ENCODE results near the gene OXCT1.
"Not testable (repeated sequence)": the region's sequence is repeated elsewhere in the genome, so short reads cannot be mapped to it uniquely, and the experiment has no call there.

The OXCT1 gene

GRCh38 chr5:41747301-41747700, 122.9 kb downstream of the OXCT1 start:
- peaks cover 32 to 78% (median 51%) of the 10 kb centered on the region in 11 experiments for H3K36me3 ChIP-seq
- TF ChIP-seq Cebpa-rat (IDR thresholded peaks at IDR 0.05): no peak
- H3K4me2 ChIP-seq: no peak overlapping the region
- no peaks in the 10 kb centered on the region; a peak in 1 of 22 replicates for H4K20me1 ChIP-seq
- H3K9me3 ChIP-seq (replicated peaks in 1 of 11): peaks cover 0 to 18% (median 14%) of the 10 kb centered on the region in 11 experiments; a peak in 13 of 22 replicates
- no peak overlapping the region for H3K4me3 ChIP-seq
- H3K4me1 ChIP-seq: no peaks in the 10 kb centered on the region
- H3K27me3 ChIP-seq: no peaks in the 10 kb centered on the region
- no peak overlapping the region for H3K27ac ChIP-seq
- no peak overlapping the region for H3K9ac ChIP-seq

DNA sequence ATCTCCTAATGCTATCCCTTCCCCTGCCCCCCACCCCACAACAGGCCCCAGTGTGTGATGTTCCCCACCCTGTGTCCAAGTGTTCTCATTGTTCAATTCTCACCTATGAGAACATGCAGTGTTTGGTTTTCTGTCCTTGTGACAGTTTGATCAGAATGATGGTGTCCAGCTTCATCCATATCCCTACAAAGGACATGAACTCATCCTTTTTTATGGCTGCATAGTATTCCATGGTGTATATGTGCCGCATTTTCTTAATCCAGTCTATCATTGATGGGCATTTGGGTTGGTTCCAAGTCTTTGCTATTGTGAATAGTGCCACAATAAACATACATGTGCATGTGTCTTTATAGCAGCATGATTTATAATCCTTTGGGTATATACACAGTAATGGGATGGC, 127.6 kb downstream of the OXCT1 start:
- not testable (repeated sequence) for H3K9ac ChIP-seq, H3K27me3 ChIP-seq, H4K20me1 ChIP-seq, H3K4me3 ChIP-seq, H3K4me1 ChIP-seq, H3K4me2 ChIP-seq, H3K27ac ChIP-seq
- Histone ChIP-seq H3K9me3 (replicated peaks in 1 of 11) (peaks cover 0 to 18% (median 14%) of the 10 kb centered on the region in 11 experiments; a peak in 13 of 22 replicates), H3K36me3 (peaks cover 30 to 79% (median 56%) of the 10 kb centered on the region in 11 experiments)

DNA sequence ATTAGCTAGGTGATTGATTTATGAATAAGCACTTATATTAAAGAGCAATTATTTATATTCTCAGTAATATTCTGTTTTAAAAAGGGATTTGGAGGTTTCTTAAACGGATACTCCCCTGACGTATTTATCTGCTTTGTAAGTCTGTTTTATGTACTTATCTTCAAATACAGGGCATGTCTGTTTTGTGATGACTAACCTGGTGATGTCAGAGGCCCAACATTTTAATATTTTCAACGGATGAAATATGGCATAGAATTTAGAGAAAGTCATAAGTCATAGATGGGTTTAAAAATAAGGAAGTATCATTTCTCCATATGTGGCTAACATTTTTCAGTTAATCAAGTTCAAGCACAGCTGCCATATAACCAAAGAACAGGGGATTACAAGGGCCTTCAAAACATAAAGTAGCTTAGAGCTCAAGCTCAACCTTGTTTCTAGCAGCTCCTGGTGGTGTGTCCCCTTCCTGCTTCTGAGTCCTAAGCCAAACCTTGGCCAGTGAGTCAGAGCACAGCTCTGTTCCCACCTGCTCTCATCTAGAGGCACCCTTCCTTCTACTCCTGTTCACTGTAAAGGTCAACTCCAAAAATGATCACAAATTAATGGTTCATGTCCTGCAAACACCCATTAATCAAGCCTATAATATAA, 131.4 kb downstream of the OXCT1 start:
- Histone ChIP-seq H3K36me3 (peaks cover 26 to 81% (median 63%) of the 10 kb centered on the region in 11 experiments), H3K27ac (no peak overlapping the region), H3K9ac (no peak overlapping the region), H3K9me3 (replicated peaks in 1 of 11) (peaks cover 0 to 1% (median 0%) of the 10 kb centered on the region in 11 experiments; a peak in 3 of 22 replicates), H3K4me1 (no peaks in the 10 kb centered on the region), H3K4me2 (no peak overlapping the region), H4K20me1 (no peaks in the 10 kb centered on the region), H3K27me3 (no peaks in the 10 kb centered on the region), H3K4me3 (no peak overlapping the region)
- TF ChIP-seq Cebpa-rat (IDR thresholded peaks at IDR 0.05): no peak

- H3K4me3 ChIP-seq: no peak overlapping the region
- H3K9me3 ChIP-seq (replicated peaks in 1 of 11): no peaks in the 10 kb centered on the region; a peak in 1 of 22 replicates
- H3K27ac ChIP-seq: no peak overlapping the region
- H3K9ac ChIP-seq: no peak overlapping the region
- H3K4me2 ChIP-seq: no peak overlapping the region
- peaks cover 26 to 81% (median 63%) of the 10 kb centered on the region in 11 experiments for H3K36me3 ChIP-seq
- no peaks in the 10 kb centered on the region for H3K27me3 ChIP-seq
- H4K20me1 ChIP-seq: no peaks in the 10 kb centered on the region
- TF ChIP-seq Cebpa-rat (IDR thresholded peaks at IDR 0.05): no peak
- no peaks in the 10 kb centered on the region for H3K4me1 ChIP-seq
Measured at GRCh38 chr5:41736641-41737040, 133.6 kb downstream of the OXCT1 start.

DNA sequence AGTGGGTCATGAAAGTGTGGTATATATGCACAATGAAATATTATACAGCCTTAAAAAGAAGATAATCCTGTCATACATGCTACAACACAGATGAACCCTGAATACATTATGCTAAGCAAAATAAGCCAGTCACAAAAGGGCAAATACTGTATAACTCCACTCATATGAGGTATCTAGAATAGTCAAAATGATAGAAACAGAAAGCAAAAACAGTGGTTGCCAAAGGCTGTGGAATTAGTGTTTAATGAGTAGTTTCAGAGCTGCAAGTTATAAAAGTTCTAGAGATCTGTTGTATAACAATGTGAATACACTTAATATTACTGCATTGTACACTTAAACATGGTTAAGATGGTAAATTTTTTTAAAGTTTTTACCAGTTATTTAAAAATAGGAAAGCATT, 135.0 kb downstream of the OXCT1 start:
- Histone ChIP-seq H3K9ac (no peak overlapping the region), H3K27ac (no peak overlapping the region), H3K4me2 (no peak overlapping the region), H3K36me3 (peaks cover 29 to 81% (median 53%) of the 10 kb centered on the region in 11 experiments), H3K4me3 (no peak overlapping the region), H3K9me3 (replicated peaks in 1 of 11) (no peaks in the 10 kb centered on the region; a peak in 1 of 22 replicates), H3K4me1 (no peaks in the 10 kb centered on the region), H4K20me1 (no peaks in the 10 kb centered on the region), H3K27me3 (no peaks in the 10 kb centered on the region)
- TF ChIP-seq Cebpa-rat (IDR thresholded peaks at IDR 0.05): no peak

GRCh38 chr5:41729381-41729780, 140.8 kb downstream of the OXCT1 start:
- H3K36me3 ChIP-seq: peaks cover 0 to 39% (median 9%) of the 10 kb centered on the region in 11 experiments; a peak in 10 of 22 replicates
- H3K4me2 ChIP-seq; H3K4me3 ChIP-seq; H3K27ac ChIP-seq; H3K9ac ChIP-seq; H3K9me3 ChIP-seq (replicated peaks in 1 of 11); H4K20me1 ChIP-seq; H3K4me1 ChIP-seq; H3K27me3 ChIP-seq: not testable (repeated sequence)

DNA sequence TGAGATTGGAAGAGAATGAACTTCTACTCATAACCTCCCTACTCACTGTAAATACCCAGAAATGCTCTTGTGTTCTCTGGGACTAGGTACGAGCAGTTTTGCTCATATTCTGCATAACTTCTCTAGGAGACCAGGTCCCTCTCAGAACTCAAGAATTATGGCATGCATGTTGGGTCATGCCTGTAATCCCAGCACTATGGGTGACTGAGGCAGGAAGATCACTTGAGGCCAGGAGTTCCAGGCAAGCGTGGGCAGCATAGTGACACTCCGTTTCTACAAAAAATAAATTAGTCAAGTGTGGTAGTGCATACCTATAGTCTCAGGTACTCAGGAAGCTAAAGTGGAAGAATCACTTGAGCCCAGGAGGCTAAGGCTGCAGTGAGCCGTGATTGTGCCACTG, 141.9 kb downstream of the OXCT1 start:
- Histone ChIP-seq H3K4me2 (no peak overlapping the region), H3K9ac (no peak overlapping the region), H3K27me3 (no peaks in the 10 kb centered on the region), H3K9me3 (replicated peaks in 1 of 11) (no peaks in the 10 kb centered on the region), H4K20me1 (no peaks in the 10 kb centered on the region), H3K27ac (no peak overlapping the region), H3K4me3 (no peak overlapping the region), H3K36me3 (peaks cover 0 to 37% (median 7%) of the 10 kb centered on the region in 11 experiments; a peak in 10 of 22 replicates), H3K4me1 (0 out of 20 replicates have a peak, but pooled peaks cover 0 to 7% (median 0%) of the 10 kb centered on the region in 10 experiments)
- TF ChIP-seq Cebpa-rat (IDR thresholded peaks at IDR 0.05): no peak

GRCh38 chr5:41722359-41722950, 147.8 kb downstream of the OXCT1 start:
- Histone ChIP-seq H3K27me3 (no peaks in the 10 kb centered on the region), H3K27ac (no peak overlapping the region), H3K4me2 (no peak overlapping the region), H3K36me3 (no peaks in the 10 kb centered on the region), H3K4me3 (no peak overlapping the region), H3K4me1 (0 out of 20 replicates have a peak, but pooled peaks cover 0 to 7% (median 0%) of the 10 kb centered on the region in 10 experiments), H3K9ac (no peak overlapping the region), H3K9me3 (replicated peaks in 1 of 11) (no peaks in the 10 kb centered on the region), H4K20me1 (no peaks in the 10 kb centered on the region)
- TF ChIP-seq Cebpa-rat (IDR thresholded peaks at IDR 0.05): no peak

DNA sequence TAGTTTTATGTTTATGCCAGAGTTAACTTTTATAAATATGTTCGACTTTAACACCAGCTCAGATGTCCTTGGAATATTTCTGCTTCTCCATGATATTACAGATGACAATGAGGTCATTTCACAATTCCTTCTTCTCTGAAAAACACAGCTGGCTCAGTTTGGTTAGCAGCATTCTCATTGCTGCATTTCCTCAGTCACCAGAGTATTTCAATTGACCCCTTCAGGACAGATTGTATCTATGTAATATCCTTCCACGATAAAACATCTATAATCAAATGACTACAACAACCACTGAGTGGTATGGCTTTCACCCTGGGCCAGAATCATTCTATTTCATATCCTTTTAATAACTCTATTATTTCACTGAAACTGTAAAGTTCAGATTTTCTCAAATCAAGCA, 148.7 kb downstream of the OXCT1 start:
- Histone ChIP-seq H3K4me2 (no peak overlapping the region), H3K27me3 (no peaks in the 10 kb centered on the region), H3K4me3 (no peak overlapping the region), H3K4me1 (0 out of 20 replicates have a peak, but pooled peaks cover 0 to 7% (median 0%) of the 10 kb centered on the region in 10 experiments), H3K9me3 (replicated peaks in 1 of 11) (peaks cover 0 to 4% (median 0%) of the 10 kb centered on the region in 11 experiments; a peak in 2 of 22 replicates), H4K20me1 (no peaks in the 10 kb centered on the region), H3K9ac (no peak overlapping the region), H3K27ac (no peak overlapping the region), H3K36me3 (no peaks in the 10 kb centered on the region)
- no peak for TF ChIP-seq Cebpa-rat (IDR thresholded peaks at IDR 0.05)

DNA sequence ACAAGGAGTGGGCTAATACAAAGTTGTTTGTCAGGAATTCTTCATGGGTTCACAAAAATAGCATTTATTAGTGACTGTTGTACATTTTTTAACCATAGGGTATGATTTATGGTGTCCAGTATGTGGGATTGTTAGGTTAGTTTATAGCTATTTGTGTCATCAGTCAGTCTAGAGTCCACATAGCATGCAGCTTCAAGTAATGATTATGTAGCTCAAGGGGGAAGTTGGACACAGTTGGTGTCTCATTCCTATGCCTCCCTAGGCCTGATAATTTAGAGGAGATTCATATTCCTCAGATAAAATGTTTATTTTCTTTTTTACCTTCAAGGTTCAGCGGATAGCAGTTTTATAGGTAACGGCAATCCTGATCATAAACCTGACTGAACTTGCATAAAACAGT, 153.8 kb downstream of the OXCT1 start:
- Histone ChIP-seq H3K27me3 (no peaks in the 10 kb centered on the region), H3K4me1 (no peaks in the 10 kb centered on the region), H4K20me1 (no peaks in the 10 kb centered on the region), H3K9me3 (replicated peaks in 1 of 11) (peaks cover 0 to 17% (median 0%) of the 10 kb centered on the region in 11 experiments; a peak in 6 of 22 replicates), H3K4me3 (no peak overlapping the region), H3K36me3 (no peaks in the 10 kb centered on the region), H3K4me2 (no peak overlapping the region), H3K27ac (no peak overlapping the region), H3K9ac (no peak overlapping the region)
- no peak for TF ChIP-seq Cebpa-rat (IDR thresholded peaks at IDR 0.05)

DNA sequence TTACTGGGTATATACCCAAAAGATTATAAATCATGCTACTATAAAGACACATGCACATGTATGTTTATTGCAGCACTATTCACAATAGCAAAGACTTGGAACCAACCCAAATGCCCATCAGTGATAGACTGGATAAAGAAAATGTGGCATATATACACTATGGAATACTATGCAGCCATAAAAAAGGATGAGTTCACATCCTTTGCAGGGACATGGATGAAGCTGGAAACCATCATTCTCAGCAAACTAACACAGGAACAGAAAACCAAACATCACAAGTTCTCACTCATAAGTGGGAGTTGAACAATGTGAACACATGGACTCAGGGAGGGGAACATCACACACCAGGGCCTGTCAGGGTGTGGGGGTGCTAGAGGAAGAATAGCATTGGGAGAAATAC, 155.8 kb downstream of the OXCT1 start:
- H3K4me3 ChIP-seq, H3K27ac ChIP-seq, H3K4me1 ChIP-seq, H3K4me2 ChIP-seq, H3K36me3 ChIP-seq, H3K9ac ChIP-seq, H4K20me1 ChIP-seq, H3K27me3 ChIP-seq: not testable (repeated sequence)
- H3K9me3 ChIP-seq (replicated peaks in 1 of 11): peaks cover 0 to 17% (median 0%) of the 10 kb centered on the region in 11 experiments; a peak in 6 of 22 replicates

Data from BLaER1 treated with 17β-estradiol and CSF1 and Interleukin-3, amounts not matched to agents 10 nM and 100 nM (cell line).